Measurements from ENCODE around the gene SUSD1. TPM values are rescaled to one million over a fixed set of nuclear protein-coding genes. Genes with fewer than 3 reads are reported as not detected.

Gene SUSD1
- total and polyA plus RNA-seq, 9 donors, result 1.1 to 21.0 (median 3.4) TPM

- intact Hi-C loops (cut with DNase I), result no loop called here
- Histone ChIP-seq H3K36me3 (no peaks in the 10 kb centered on the region), H3K9me3 (no peaks in the 10 kb centered on the region), H3K27me3 (no peaks in the 10 kb centered on the region), H3K27ac (no peak overlapping the region), H3K4me1 (ENCODE audit: insufficient read depth) (peaks cover 8% of the 10 kb centered on the region), H3K4me3 (no peak overlapping the region)
- no peak for DNase-seq
- TF ChIP-seq, protein P1, sequence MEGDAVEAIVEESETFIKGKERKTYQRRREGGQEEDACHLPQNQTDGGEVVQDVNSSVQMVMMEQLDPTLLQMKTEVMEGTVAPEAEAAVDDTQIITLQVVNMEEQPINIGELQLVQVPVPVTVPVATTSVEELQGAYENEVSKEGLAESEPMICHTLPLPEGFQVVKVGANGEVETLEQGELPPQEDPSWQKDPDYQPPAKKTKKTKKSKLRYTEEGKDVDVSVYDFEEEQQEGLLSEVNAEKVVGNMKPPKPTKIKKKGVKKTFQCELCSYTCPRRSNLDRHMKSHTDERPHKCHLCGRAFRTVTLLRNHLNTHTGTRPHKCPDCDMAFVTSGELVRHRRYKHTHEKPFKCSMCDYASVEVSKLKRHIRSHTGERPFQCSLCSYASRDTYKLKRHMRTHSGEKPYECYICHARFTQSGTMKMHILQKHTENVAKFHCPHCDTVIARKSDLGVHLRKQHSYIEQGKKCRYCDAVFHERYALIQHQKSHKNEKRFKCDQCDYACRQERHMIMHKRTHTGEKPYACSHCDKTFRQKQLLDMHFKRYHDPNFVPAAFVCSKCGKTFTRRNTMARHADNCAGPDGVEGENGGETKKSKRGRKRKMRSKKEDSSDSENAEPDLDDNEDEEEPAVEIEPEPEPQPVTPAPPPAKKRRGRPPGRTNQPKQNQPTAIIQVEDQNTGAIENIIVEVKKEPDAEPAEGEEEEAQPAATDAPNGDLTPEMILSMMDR (IDR thresholded peaks at IDR 0.05), result no peak
- TF ChIP-seq POLR2A (IDR thresholded peaks at IDR 0.05), result no peak
- no peak for TF ChIP-seq EP300 (IDR thresholded peaks at IDR 0.05)
Measured at GRCh38 chr9:112046181-112046580, 128.9 kb downstream of the SUSD1 start.

- DNase-seq, result no peak
- intact Hi-C loops (cut with DNase I), result no loop called here
- TF ChIP-seq, protein P1 (IDR thresholded peaks at IDR 0.05), result no peak
- TF ChIP-seq EP300 (IDR thresholded peaks at IDR 0.05), result no peak
- TF ChIP-seq POLR2A (IDR thresholded peaks at IDR 0.05), result no peak
- Histone ChIP-seq H3K27me3 (no peaks in the 10 kb centered on the region), H3K9me3 (no peaks in the 10 kb centered on the region), H3K27ac (no peak overlapping the region), H3K4me1 (ENCODE audit: insufficient read depth) (peaks cover 2% of the 10 kb centered on the region), H3K36me3 (no peaks in the 10 kb centered on the region), H3K4me3 (no peak overlapping the region)
- 86 to 94% (median 88%) methylated on average over 4 of the region's 4 CpGs for WGBS, 3 donors
Measured at GRCh38 chr9:112044881-112045280, 130.2 kb downstream of the SUSD1 start.

GRCh38 chr9:112044186-112044585 is 130.9 kb downstream of the SUSD1 start:
- DNase-seq, result no peak
- no peak for TF ChIP-seq POLR2A (IDR thresholded peaks at IDR 0.05)
- TF ChIP-seq, protein P1 (IDR thresholded peaks at IDR 0.05), result no peak
- TF ChIP-seq EP300 (IDR thresholded peaks at IDR 0.05), result no peak
- Histone ChIP-seq H3K4me3 (no peak overlapping the region), H3K27me3 (no peaks in the 10 kb centered on the region), H3K4me1 (ENCODE audit: insufficient read depth) (no peaks in the 10 kb centered on the region), H3K36me3 (no peaks in the 10 kb centered on the region), H3K27ac (no peak overlapping the region), H3K9me3 (no peaks in the 10 kb centered on the region)
- intact Hi-C loops (cut with DNase I), result no loop called here

- H3K4me1 ChIP-seq (ENCODE audit: insufficient read depth), result no peaks in the 10 kb centered on the region
- H3K27me3 ChIP-seq, result no peaks in the 10 kb centered on the region
- H3K4me3 ChIP-seq, result no peak overlapping the region
- TF ChIP-seq, protein P1 (IDR thresholded peaks at IDR 0.05), result no peak
- TF ChIP-seq POLR2A (IDR thresholded peaks at IDR 0.05) (no peak), EP300 (IDR thresholded peaks at IDR 0.05) (no peak)
- no peaks in the 10 kb centered on the region for H3K36me3 ChIP-seq
- intact Hi-C loops (cut with DNase I), result no loop called here
- no peak for DNase-seq
- no peaks in the 10 kb centered on the region for H3K9me3 ChIP-seq
- no peak overlapping the region for H3K27ac ChIP-seq
- 58 to 80% (median 71%) methylated on average over 1 of the region's 1 CpG for WGBS, 3 donors
Measured at GRCh38 chr9:112043423-112043822, 131.7 kb downstream of the SUSD1 start.

DNA sequence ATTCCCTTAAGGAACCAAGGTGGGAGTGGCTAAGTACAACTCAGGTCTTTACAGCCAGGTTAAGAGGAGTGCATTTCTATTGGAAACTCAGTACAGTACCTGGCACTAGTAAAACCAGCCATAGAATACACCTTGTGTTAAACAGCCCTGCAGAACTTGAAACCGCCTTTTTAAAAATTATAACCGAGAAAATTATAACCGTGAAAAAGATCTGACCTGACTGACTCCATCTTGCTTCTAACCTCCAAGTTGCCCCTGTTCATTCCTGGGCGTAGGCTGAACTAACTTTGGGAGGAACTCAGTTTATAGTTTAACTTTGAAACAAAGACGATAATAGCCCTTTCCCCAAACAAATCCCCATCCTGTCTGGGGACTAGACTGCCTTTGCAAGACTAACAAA is 132.3 kb downstream of the SUSD1 start:
- 69 to 81% (median 72%) methylated on average over 5 of the region's 5 CpGs for WGBS, 3 donors
- no peak overlapping the region for H3K27ac ChIP-seq

More for the DNA sequence above, 132.3 kb downstream of the SUSD1 start:
- Histone ChIP-seq H3K4me1 (ENCODE audit: insufficient read depth) (no peaks in the 10 kb centered on the region), H3K9me3 (no peaks in the 10 kb centered on the region), H3K36me3 (no peaks in the 10 kb centered on the region), H3K4me3 (no peak overlapping the region), H3K27me3 (no peaks in the 10 kb centered on the region)
- TF ChIP-seq, protein P1 (IDR thresholded peaks at IDR 0.05), result no peak
- TF ChIP-seq POLR2A (IDR thresholded peaks at IDR 0.05) (no peak), EP300 (IDR thresholded peaks at IDR 0.05) (no peak)
- intact Hi-C loops (cut with DNase I), result no loop called here
- no peak for DNase-seq

All from ovary (tissue), 9 donors.